GM19023 (cell line): ENCODE data around the gene SERPINE1.
"Not testable (repeated sequence)": the region's sequence is repeated elsewhere in the genome, so short reads cannot be mapped to it uniquely, and the experiment has no call there.

ENCODE experiments used
- ATAC-seq: cut with Tn5 transposase; IDR thresholded peaks from one replicate; pipeline ENCODE4 v1.9.1; 2021; ENCODE audit warnings: mild to moderate bottlenecking, moderate library complexity; ENCODE audit not compliant: unreplicated experiment

The SERPINE1 gene

GRCh38 chr7:101126651-101127459 lies at the start of gene SERPINE1:
SERPINE1 (plus strand) TSS chr7:101127104; CDS start chr7:101128394, 1,290 bp downstream.
- peak; percentile 51 for ATAC-seq

- peak; percentile 77 for ATAC-seq
Observed at GRCh38 chr7:101077303-101078086, 49.4 kb upstream of the SERPINE1 start.

- no peak for ATAC-seq
Observed at GRCh38 chr7:101081432-101081831, 45.5 kb upstream of the SERPINE1 start.

- ATAC-seq: no peak
Observed at GRCh38 chr7:101084865-101085161, 42.1 kb upstream of the SERPINE1 start.

GRCh38 chr7:101085162-101085964 lies 41.5 kb upstream of the SERPINE1 start, which contains the start of gene TRIM56:
TRIM56 (plus strand) TSS chr7:101085481; CDS start chr7:101087313, 1,832 bp downstream.
- peak; percentile 85 for ATAC-seq

- no peak for ATAC-seq
Observed at GRCh38 chr7:101087334-101088068, 39.4 kb upstream of the SERPINE1 start.

- no peak for ATAC-seq
Observed at GRCh38 chr7:101088069-101088425, 38.9 kb upstream of the SERPINE1 start.

- ATAC-seq: no peak
Observed at GRCh38 chr7:101088858-101089529, 37.9 kb upstream of the SERPINE1 start.

- ATAC-seq: no peak
Observed at GRCh38 chr7:101089876-101090275, 37.0 kb upstream of the SERPINE1 start.

- ATAC-seq: not testable (repeated sequence)
Observed at GRCh38 chr7:101092266-101092905, 34.5 kb upstream of the SERPINE1 start.

- ATAC-seq: no peak
Observed at GRCh38 chr7:101093906-101094305, 33.0 kb upstream of the SERPINE1 start.

GRCh38 chr7:101094376-101094775 lies 32.5 kb upstream of the SERPINE1 start:
- no peak for ATAC-seq

- no peak for ATAC-seq
Observed at GRCh38 chr7:101094791-101095375, 32.0 kb upstream of the SERPINE1 start.

GRCh38 chr7:101096331-101096956 lies 30.5 kb upstream of the SERPINE1 start:
- ATAC-seq: no peak

- no peak for ATAC-seq
Observed at GRCh38 chr7:101096957-101097347, 30.0 kb upstream of the SERPINE1 start.

GRCh38 chr7:101097561-101097960 lies 29.3 kb upstream of the SERPINE1 start:
- no peak for ATAC-seq

GRCh38 chr7:101099969-101100781 lies 26.7 kb upstream of the SERPINE1 start:
- ATAC-seq: no peak
